IMR-90 (cell line): ENCODE data around the gene SLC17A5. TPM values are rescaled to one million over a fixed set of nuclear protein-coding genes. Genes with fewer than 3 reads are reported as not detected.

Source experiments
- ATAC-seq: fragments of 200-7000 bp; cut with Tn5 transposase; 2 replicates; pipeline ENCODE4 v1.9.1; 2020; ENCODE audit warnings: low read depth, mild to moderate bottlenecking, moderate library complexity
- BruUV-seq: library from RNA; stranded (reverse); fragments of 400-500 nt; replicated peaks from 2 replicates; lab custom pipeline; 2021; lab: Mats Ljungman, UMichigan
- CTCF ChIA-PET: fragments of 300-600 bp; formaldehyde crosslinking; extraction: SDS; loops from one replicate; lab custom pipeline; 2021; ENCODE audit warnings: antibody characterized with exemption; lab: Yijun Ruan, JAX
- POLR2A ChIA-PET: fragments of 300-600 bp; sonication (Branson Sonifier 250); formaldehyde crosslinking; loops from one replicate; lab custom pipeline; 2022; ENCODE audit warnings: antibody characterized with exemption; ENCODE audit not compliant: unreplicated experiment; lab: Charles Lee
- DNase-seq: peaks from one replicate; pipeline ENCODE4 v3.0.0; 2013
- H2AFZ ChIP-seq: replicated peaks from 2 replicates; pipeline ENCODE3; 2013; ENCODE audit warnings: low read length, mild to moderate bottlenecking; ENCODE audit not compliant: poor library complexity
- H2AK5ac ChIP-seq: 2 replicates; pipeline ENCODE4 v1.6.1; 2013; ENCODE audit warnings: low read depth, low read length, inconsistent platforms
- H2AK9ac ChIP-seq: replicated peaks from 2 replicates; pipeline ENCODE3; 2013; ENCODE audit warnings: mild to moderate bottlenecking, low read depth, low read length, moderate library complexity; ENCODE audit not compliant: poor library complexity
- H2BK120ac ChIP-seq: 2 replicates; pipeline ENCODE4 v1.6.1; 2013; ENCODE audit warnings: low read depth, low read length, inconsistent platforms
- H2BK15ac ChIP-seq: 3 replicates; pipeline ENCODE4 v1.6.1; 2013; ENCODE audit warnings: low read depth, low read length, inconsistent platforms
- H2BK20ac ChIP-seq: 2 replicates; pipeline ENCODE4 v1.6.1; 2013; ENCODE audit warnings: low read depth, mild to moderate bottlenecking, inconsistent platforms, low read length, moderate library complexity
- H2BK5ac ChIP-seq: 2 replicates; pipeline ENCODE4 v1.6.1; 2013; ENCODE audit warnings: mild to moderate bottlenecking, low read depth, low read length, inconsistent platforms; ENCODE audit not compliant: poor library complexity, severe bottlenecking
- H3K14ac ChIP-seq: replicated peaks from 2 replicates; pipeline ENCODE4 v1.6.1; 2013; ENCODE audit warnings: low read depth, low read length, inconsistent platforms
- H3K18ac ChIP-seq: 2 replicates; pipeline ENCODE4 v1.6.1; 2013; ENCODE audit warnings: low read depth, low read length, control low read depth
- H3K23ac ChIP-seq: 2 replicates; pipeline ENCODE4 v1.6.1; 2013; ENCODE audit warnings: low read depth, low read length, inconsistent platforms
- H3K27ac ChIP-seq: 2 replicates; pipeline ENCODE4 v1.5.1; 2013; ENCODE audit warnings: mild to moderate bottlenecking, control low read depth, low read length; ENCODE audit not compliant: insufficient read depth
- H3K27me3 ChIP-seq: 2 replicates; pipeline ENCODE4 v1.6.1; 2013; ENCODE audit warnings: low read length; ENCODE audit not compliant: control insufficient read depth, insufficient read depth
- H3K36me3 ChIP-seq: 2 replicates; pipeline ENCODE4 v1.6.1; 2013; ENCODE audit warnings: low read length, mixed read lengths; ENCODE audit not compliant: control insufficient read depth, insufficient read depth
- H3K4ac ChIP-seq: 2 replicates; pipeline ENCODE4 v1.6.1; 2013; ENCODE audit warnings: low read depth, low read length, inconsistent platforms
- H3K4me1 ChIP-seq: 2 replicates; pipeline ENCODE4 v1.6.1; 2013; ENCODE audit warnings: low read length, mixed read lengths; ENCODE audit not compliant: control insufficient read depth, insufficient read depth
- H3K4me2 ChIP-seq: 2 replicates; pipeline ENCODE4 v1.6.1; 2013; ENCODE audit warnings: low read depth, mild to moderate bottlenecking, control low read depth, low read length, moderate library complexity
- H3K4me3 ChIP-seq: 2 replicates; pipeline ENCODE4 v1.5.1; 2013; ENCODE audit warnings: low read depth, mild to moderate bottlenecking, control low read depth, low read length, moderate library complexity; ENCODE audit not compliant: insufficient read depth
- H3K56ac ChIP-seq: 2 replicates; pipeline ENCODE4 v1.6.1; 2013; ENCODE audit warnings: low read length, inconsistent platforms; ENCODE audit not compliant: insufficient read depth; ENCODE audit errors: extremely low read depth
- H3K79me1 ChIP-seq, 2 experiments: 2 replicates each; pipeline ENCODE4 v1.6.1; 2013; ENCODE audit warnings: low read length in 2 of 2, inconsistent platforms in 1 of 2, low read depth in 1 of 2
- H3K9ac ChIP-seq: 2 replicates; pipeline ENCODE4 v1.6.1; 2013; ENCODE audit warnings: low read depth, low read length, control low read depth
- H3K9me1 ChIP-seq: 2 replicates; pipeline ENCODE4 v1.6.1; 2013; ENCODE audit warnings: low read length, inconsistent platforms; ENCODE audit not compliant: insufficient read depth
- H3K9me3 ChIP-seq: 2 replicates; pipeline ENCODE4 v1.6.1; 2013; ENCODE audit warnings: low read length; ENCODE audit not compliant: control insufficient read depth, insufficient read depth
- H4K20me1 ChIP-seq: 2 replicates; pipeline ENCODE4 v1.6.1; 2013; ENCODE audit warnings: low read length, inconsistent platforms; ENCODE audit not compliant: insufficient read depth
- H4K5ac ChIP-seq: 2 replicates; pipeline ENCODE4 v1.6.1; 2013; ENCODE audit warnings: mild to moderate bottlenecking, low read depth, low read length, control low read depth
- H4K8ac ChIP-seq, 2 experiments: 2 replicates each; pipeline ENCODE4 v1.6.1; 2013; ENCODE audit warnings: low read depth in 2 of 2, low read length in 2 of 2, control low read depth in 1 of 2, inconsistent platforms in 1 of 2
- H4K91ac ChIP-seq: 2 replicates; pipeline ENCODE4 v1.6.1; 2013; ENCODE audit warnings: low read depth, low read length, inconsistent platforms; ENCODE audit not compliant: insufficient read depth
- BHLHE40 ChIP-seq: fragments of 150-350 bp; IDR thresholded peaks from 2 replicates; pipeline ENCODE4 v1.6.1; 2016; ENCODE audit warnings: mild to moderate bottlenecking, low read depth, low read length
- CHD1 ChIP-seq: IDR thresholded peaks from 2 replicates; pipeline ENCODE4 v1.6.1; 2012; ENCODE audit warnings: low read depth, low read length, improper control_type of control experiment
- MAZ ChIP-seq: IDR thresholded peaks from 2 replicates; pipeline ENCODE4 v1.6.1; 2012; ENCODE audit warnings: low read depth, mild to moderate bottlenecking, low read length, improper control_type of control experiment, moderate library complexity, borderline replicate concordance
- RFX5 ChIP-seq: IDR thresholded peaks from 2 replicates; pipeline ENCODE4 v1.8.0; 2012; ENCODE audit warnings: low read depth, mild to moderate bottlenecking, low read length, moderate library complexity
- WGBS, 2 experiments: methylation state at CpG; one replicate each; pipeline versions ENCODE4 v1.1.5 to v1.1.7; 2013; ENCODE audit warnings: missing lambda C conversion rate in 2 of 2; ENCODE audit not compliant: insufficient read length in 1 of 2; ENCODE audit errors: extremely low coverage in 2 of 2; 5-methylcytosine and 5-hydroxymethylcytosine counted together
- dilution Hi-C: fragments of 300-500 bp; cut with HindIII; formaldehyde crosslinking; loops from one replicate; pipeline ENCODE4 v1.14.3; 2018; ENCODE audit warnings: low sequenced_read_pairs; ENCODE audit not compliant: unreplicated experiment
- in situ Hi-C: fragments of 300-500 bp; cut with MboI; formaldehyde crosslinking; loops from 3 replicates; pipeline ENCODE4 v1.14.3; 2019; ENCODE audit warnings: low sequenced_read_pairs, inconsistent platforms, mixed read lengths
- intact Hi-C: fragments of 100-400 bp; cut with micrococcal nuclease; formaldehyde crosslinking; loops from 2 replicates; pipeline ENCODE4 v1.10.0; 2022
- polyA plus RNA-seq, 3 experiments: library from polyadenylated mRNA; depleted of rRNA; stranded (reverse); fragments of >200 nt; gene quantifications; 2 replicates each; pipeline ENCODE4 v1.2.3, GENCODE V29; 2012; ENCODE audit warnings: low replicate concordance in 1 of 3
- total RNA-seq: library from RNA; depleted of rRNA; stranded (reverse); fragments of >200 nt; gene quantifications from 2 replicates; pipeline ENCODE4 v1.2.3, GENCODE V29; 2012
- TF ChIP-seq, protein P1 (sequence below): fragments of 150-350 bp; IDR thresholded peaks from 2 replicates; pipeline ENCODE4 v1.6.1; 2017; ENCODE audit warnings: mild to moderate bottlenecking, antibody characterized with exemption, low read length, low read depth

The SLC17A5 gene
- total and polyA plus RNA-seq, 2 of the 4 experiments (the other 2 are of a cell fraction): 20.8 to 27.2 TPM

DNA sequence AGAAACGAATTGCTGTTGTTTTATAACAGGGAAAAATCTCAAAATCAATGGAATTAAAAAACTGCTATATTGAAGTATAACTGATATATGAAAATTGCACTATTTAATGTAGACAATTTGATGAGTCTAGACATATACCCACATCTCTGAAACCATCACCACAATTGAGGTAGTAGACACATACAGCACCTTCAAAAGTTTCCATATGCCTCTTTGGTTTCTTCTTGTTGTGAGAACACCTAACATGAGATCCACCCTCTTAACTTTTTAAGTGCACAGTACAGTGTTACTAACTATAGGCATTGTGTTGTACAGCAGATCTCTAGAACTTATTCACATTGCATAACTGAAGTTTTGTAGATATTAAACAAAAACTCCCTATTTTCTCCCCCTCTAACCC is 14.0 kb upstream of the SLC17A5 start:
- H3K9me1 ChIP-seq: peaks cover 2% of the 10 kb centered on the region; the same call in 1 of the 2 replicates
- DNase-seq: no peak
- intact Hi-C loops: no loop called here
- no TSS peak for BruUV-seq
- no peak overlapping the region for H2BK5ac ChIP-seq
- H4K5ac ChIP-seq: no peak overlapping the region
- H3K4me2 ChIP-seq: no peak overlapping the region
- H2BK20ac ChIP-seq: no peak overlapping the region
- dilution Hi-C loops: no loop called here
- no peaks in the 10 kb centered on the region for H3K4me1 ChIP-seq
- no peak overlapping the region for H2AK9ac ChIP-seq
- H2AK5ac ChIP-seq: no peak overlapping the region
- no peak overlapping the region for H2BK15ac ChIP-seq
- in situ Hi-C loops: no loop called here
- H3K79me1 ChIP-seq: no peaks in the 10 kb centered on the region
- H3K4me3 ChIP-seq: no peak overlapping the region
- no peak overlapping the region for H3K9ac ChIP-seq
- H3K9me3 ChIP-seq: no peaks in the 10 kb centered on the region
- H3K18ac ChIP-seq: no peak overlapping the region
- no peaks in the 10 kb centered on the region for H3K36me3 ChIP-seq
- ChIA-PET POLR2A (no interaction called here), CTCF (interaction anchor here (0.6 kb wide), 1 partner anchor 21 kb away, joined by 5 read pairs; no protein-coding TSS in a partner anchor)
- H2BK120ac ChIP-seq: no peak overlapping the region
- TF ChIP-seq MAZ: no peak
- no peak for TF ChIP-seq RFX5
- TF ChIP-seq CHD1: no peak
- TF ChIP-seq BHLHE40: no peak
- TF ChIP-seq, protein P1, sequence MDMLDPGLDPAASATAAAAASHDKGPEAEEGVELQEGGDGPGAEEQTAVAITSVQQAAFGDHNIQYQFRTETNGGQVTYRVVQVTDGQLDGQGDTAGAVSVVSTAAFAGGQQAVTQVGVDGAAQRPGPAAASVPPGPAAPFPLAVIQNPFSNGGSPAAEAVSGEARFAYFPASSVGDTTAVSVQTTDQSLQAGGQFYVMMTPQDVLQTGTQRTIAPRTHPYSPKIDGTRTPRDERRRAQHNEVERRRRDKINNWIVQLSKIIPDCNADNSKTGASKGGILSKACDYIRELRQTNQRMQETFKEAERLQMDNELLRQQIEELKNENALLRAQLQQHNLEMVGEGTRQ: no peak
- WGBS, 2 experiments: no CpG with 5 or more reads among the region's 1 CpG
- H4K20me1 ChIP-seq: no peaks in the 10 kb centered on the region
- H3K23ac ChIP-seq: no peak overlapping the region
- H3K14ac ChIP-seq: no peak overlapping the region
- no peak overlapping the region for H2AFZ ChIP-seq
- H4K8ac ChIP-seq: no peak overlapping the region
- no peak overlapping the region for H3K27ac ChIP-seq
- H3K27me3 ChIP-seq: no peaks in the 10 kb centered on the region
- H4K91ac ChIP-seq: no peak overlapping the region
- ATAC-seq: no peak
- H3K56ac ChIP-seq: no peak overlapping the region
- H3K4ac ChIP-seq: no peak overlapping the region
